Breast epithelium (tissue), 3 donors: ENCODE results near the gene VEGFA.

Experiments
- CTCF ChIP-seq, 3 donors: fragments of 450-650 bp; IDR thresholded peaks; one replicate each; pipeline ENCODE4 v1.5.1; 2016 to 2017; ENCODE audit warnings: antibody characterized with exemption in 3 of 3, mild to moderate bottlenecking in 3 of 3, moderate library complexity in 3 of 3
- POLR2AphosphoS5 ChIP-seq, 3 donors: sonication (generic); formaldehyde crosslinking; IDR thresholded peaks; one replicate each; pipeline ENCODE4 v1.6.1; 2017; ENCODE audit warnings: antibody characterized with exemption in 3 of 3

- TF ChIP-seq CTCF (IDR thresholded peaks at IDR 0.05) (no peak), POLR2AphosphoS5 (IDR thresholded peaks at IDR 0.05) (no peak)
Observed at GRCh38 chr6:43766964-43767461, 3.0 kb upstream of the VEGFA start.
